Heart left ventricle (tissue), 13 donors: ENCODE data around the gene CPXM2.

Source experiments
- CTCF ChIP-seq, 12 donors: fragments of 200-600 bp; sonication (generic) in 4 of 12; IDR thresholded peaks; one replicate each; pipeline versions ENCODE4 v1.5.0 to v1.8.0; 2018 to 2022; ENCODE audit warnings: antibody characterized with exemption in 12 of 12, mild to moderate bottlenecking in 5 of 12
- POLR2A ChIP-seq, 2 donors: fragments of 450-650 bp; IDR thresholded peaks; one replicate each; pipeline ENCODE4 v1.6.1; 2017; ENCODE audit warnings: antibody characterized with exemption in 2 of 2, mild to moderate bottlenecking in 2 of 2, moderate library complexity in 2 of 2
- donor health status: ischemic (EF 13 %, LVEDD 7.1; RV severe dilation, severe dysfunction).
- donor health status: DM: no; HTN: yes; CAD: no.
- donor health status: DM: no; HTN: no; CAD: no.
- donor health status: ischemic (EF 25% LVEDD 6.9; RV normal size, moderate dysfunction).
- donor health status: ischemic (EF 25% LVEDD 5.7; RV mildly dilated, moderate dysfunction).
- donor health status: ischemic (EF 35%, LVEDD 5.7; RV mildly dilated, moderate dysfunction).
- donor health status: nonischemic (EF 11% LVEDD 7.7; RV severe dilation, severe dysfunction).
- donor health status: DM: yes; HTN: yes; CAD: no.
- donor health status: PGD.
- donor health status: ischemic (EF 29% LVEDD 5.4; RV normal size, mild dysfunction).
- donor health status: nonischemic (EF 23%, LVEDD 6.1; RV moderate dilation, normal function).

GRCh38 chr10:123741146-123741545, 150.5 kb downstream of the CPXM2 start:
- no peak for TF ChIP-seq CTCF (IDR thresholded peaks at IDR 0.05)
- no peak for TF ChIP-seq POLR2A (IDR thresholded peaks at IDR 0.05)
